Measurements from ENCODE around the gene FHL1.
A peak's percentile ranks its signal among the peaks of the same experiment; 100 is the strongest.
"Not testable (repeated sequence)": the region's sequence is repeated elsewhere in the genome, so short reads cannot be mapped to it uniquely, and the experiment has no call there.

The FHL1 gene

DNA sequence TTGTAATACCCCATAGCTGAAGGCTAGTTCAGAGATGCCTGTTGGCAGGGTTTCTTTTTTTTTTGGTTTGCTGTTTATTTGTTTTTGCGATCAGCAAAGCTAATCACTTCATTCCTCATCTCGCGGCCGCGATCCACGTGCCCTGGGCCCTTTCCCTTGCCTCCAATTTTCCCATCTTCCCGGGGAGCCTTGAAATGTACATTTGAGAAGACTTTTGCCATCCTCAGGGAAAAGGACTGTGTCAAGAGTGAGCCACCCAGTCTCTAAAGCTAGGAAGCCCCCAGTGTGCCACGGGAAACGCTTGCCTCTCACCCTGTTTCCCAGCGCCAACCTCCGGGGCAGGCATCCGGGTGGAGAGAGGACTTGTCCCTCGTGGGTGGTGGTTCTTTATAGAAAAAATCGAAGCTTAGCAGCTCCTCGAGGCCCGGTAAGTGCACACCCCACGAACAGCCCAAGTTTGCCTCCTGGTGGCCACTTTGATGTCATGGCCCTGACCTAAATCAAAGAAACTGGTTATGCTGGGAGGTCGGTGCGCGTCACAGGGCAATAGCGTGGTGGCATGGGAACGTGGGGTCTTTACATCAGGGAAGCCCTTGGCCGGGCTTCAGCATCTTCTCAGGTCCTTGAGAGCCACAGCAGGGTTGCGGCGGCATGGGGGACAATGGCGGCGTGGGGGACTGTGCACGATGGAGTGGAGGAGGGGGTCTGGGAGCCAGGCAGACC is 61.8 kb downstream of the FHL1 start:
- DNase-seq (ENCODE audit: low read depth), result no peak

DNA sequence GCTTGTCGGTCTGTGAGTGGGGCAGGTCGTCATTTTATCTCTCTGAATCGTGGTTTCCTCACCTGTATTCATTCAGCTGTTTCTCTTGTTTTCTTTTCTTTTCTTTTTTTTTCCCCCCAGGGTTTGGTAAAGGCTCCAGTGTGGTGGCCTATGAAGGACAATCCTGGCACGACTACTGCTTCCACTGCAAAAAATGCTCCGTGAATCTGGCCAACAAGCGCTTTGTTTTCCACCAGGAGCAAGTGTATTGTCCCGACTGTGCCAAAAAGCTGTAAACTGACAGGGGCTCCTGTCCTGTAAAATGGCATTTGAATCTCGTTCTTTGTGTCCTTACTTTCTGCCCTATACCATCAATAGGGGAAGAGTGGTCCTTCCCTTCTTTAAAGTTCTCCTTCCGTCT is 62.4 kb downstream of the FHL1 start:
- no peak for DNase-seq (ENCODE audit: low read depth)

DNA sequence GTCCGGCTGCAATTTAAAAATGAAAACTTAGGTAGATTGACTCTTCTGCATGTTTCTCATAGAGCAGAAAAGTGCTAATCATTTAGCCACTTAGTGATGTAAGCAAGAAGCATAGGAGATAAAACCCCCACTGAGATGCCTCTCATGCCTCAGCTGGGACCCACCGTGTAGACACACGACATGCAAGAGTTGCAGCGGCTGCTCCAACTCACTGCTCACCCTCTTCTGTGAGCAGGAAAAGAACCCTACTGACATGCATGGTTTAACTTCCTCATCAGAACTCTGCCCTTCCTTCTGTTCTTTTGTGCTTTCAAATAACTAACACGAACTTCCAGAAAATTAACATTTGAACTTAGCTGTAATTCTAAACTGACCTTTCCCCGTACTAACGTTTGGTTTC is 62.9 kb downstream of the FHL1 start:
- DNase-seq (ENCODE audit: low read depth), result no peak

DNA sequence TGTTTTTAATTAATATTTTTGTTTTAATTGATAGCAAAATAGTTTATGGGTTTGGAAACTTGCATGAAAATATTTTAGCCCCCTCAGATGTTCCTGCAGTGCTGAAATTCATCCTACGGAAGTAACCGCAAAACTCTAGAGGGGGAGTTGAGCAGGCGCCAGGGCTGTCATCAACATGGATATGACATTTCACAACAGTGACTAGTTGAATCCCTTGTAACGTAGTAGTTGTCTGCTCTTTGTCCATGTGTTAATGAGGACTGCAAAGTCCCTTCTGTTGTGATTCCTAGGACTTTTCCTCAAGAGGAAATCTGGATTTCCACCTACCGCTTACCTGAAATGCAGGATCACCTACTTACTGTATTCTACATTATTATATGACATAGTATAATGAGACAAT is 63.5 kb downstream of the FHL1 start:
- no peak for DNase-seq (ENCODE audit: low read depth)

DNA sequence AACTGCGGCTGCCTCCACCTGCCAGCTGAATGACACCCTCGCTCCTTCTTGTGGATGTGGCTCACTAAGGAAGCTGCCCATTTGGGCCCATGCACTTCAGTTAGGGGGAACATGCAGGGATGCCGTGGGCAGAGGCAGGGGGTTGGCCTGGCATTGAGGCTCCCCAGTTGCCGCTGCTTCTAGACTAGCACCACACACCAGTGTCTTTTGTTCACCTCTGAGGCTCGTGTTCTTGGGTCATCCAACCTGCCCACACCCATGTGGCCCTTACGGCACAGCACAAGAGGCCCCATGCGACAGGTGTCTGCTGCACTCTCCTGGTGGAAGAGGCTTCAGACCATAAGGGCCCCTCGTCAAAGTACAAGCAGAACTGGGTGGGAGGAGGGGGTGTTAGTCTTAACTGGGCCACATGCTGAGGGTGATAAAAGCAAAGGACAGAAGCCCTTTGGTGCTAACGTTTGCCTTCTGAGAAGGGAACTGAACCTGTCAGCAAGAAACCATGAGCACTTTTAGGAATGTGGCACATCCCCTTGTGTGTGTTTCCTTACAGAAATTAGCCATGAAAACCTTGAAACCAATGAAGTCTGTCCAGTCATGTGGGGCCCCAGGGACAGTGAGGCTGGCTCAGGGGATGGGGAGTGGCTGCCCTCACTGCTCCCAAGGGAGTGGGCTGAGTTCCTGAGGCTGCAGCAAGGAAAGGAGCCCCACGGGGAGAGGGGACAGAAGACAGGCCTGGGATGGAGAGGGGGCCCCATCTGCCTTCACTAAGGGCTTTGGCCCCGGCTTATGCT is 64.6 kb downstream of the FHL1 start:
- no peak for DNase-seq (ENCODE audit: low read depth)

DNA sequence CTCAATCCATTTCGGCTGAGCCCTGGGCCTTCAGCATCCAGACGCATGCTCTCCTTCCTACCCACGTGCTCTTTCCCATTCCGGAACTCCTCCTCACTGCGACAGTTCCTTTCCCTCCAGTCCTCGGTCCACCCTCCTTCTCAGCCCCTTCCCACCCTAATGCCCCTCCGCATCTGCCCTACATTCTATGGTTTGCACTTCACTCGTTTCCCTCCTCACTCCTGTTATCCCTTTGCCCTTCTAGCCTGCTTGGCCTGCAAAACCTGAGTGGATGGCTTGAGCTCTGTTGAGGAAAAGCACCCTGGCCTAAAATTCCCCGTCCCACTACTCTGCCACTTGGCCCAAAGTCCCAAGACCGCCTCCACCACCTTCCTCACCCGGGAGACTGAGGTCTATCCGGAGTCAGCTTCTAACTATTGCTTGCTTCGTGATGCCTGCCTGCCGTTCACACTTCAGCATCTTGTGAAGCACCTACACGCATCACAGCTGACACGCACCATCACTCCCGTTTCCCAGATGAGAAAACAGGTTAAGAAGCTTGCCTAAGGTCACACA is 65.3 kb downstream of the FHL1 start:
- no peak for DNase-seq (ENCODE audit: low read depth)

DNA sequence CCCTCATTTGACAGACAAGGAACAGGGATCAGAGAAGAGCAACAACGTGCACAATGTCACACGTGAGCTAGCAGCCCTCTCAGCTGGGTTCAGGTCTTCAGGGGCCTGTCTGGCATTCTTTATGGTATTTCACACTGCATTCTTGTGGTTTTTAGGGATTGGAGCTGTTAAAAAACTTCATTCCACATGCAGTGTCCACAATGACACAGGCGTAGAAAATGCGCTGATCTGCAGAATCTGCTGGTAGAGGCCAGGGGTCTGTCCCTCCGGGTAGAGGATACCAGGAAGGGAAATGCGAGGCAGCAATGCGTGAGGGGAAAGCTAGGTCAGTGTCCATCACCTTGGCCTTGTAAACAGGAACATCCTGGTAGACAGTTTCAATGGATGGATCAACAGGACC is 67.2 kb downstream of the FHL1 start:
- no peak for DNase-seq (ENCODE audit: low read depth)

DNA sequence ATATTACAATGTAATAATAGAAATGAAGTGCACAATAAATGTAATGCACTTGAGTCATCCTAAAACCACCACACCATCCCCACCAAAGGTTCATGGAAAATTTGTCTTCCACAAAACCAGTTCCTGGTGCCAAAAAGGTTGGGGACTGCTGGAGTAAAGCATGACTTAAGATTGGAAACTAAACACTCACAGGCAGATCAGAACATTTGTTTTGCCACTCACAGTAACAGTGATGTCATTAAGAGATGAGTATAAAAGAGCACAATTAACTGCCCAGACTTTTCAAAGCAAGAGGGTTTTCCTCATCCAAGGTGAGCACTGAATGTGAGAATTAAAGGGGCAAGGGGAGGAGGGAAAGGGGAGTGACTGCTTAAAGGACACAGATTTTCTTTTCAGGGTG is 68.2 kb downstream of the FHL1 start:
- no peak for DNase-seq (ENCODE audit: low read depth)

DNA sequence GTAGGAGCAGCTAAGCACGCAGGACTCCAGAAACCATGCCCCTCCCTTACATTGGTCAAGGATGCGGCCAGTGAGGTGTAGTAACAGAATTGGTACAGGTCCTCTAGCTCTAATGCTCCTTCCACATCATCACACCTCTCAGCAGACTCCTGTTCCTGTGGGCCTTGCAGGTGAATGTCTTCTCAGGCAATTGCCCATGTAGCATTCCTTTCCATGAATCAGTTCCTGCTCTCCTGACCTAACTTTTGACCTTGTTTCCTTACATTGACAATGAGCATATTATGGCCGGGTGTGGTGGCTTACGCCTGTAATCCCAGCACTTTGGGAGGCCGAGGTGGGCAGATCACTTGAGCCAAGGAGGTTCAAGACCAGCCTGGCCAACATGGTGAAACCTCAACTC is 72.6 kb downstream of the FHL1 start:
- DNase-seq (ENCODE audit: low read depth), result no peak

DNA sequence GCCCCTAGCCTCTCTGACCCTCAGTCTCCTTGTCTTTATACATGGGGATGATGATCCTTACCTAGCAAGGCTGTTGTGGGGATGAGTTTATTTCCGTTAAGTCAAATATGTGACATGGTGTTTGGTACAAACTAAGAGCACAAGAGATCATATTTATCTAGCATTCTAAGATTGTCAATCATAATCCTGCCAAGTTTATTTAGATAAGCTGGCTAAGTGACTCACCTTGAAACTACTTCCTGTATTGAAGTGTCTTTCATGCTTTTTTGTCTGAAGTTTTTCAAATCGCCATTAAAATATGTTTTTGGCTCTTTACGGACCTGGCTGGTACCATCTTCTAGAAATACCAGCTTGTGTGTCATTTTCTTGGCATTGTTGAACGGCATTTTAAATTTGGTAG is 73.2 kb downstream of the FHL1 start:
- no peak for DNase-seq (ENCODE audit: low read depth)

DNA sequence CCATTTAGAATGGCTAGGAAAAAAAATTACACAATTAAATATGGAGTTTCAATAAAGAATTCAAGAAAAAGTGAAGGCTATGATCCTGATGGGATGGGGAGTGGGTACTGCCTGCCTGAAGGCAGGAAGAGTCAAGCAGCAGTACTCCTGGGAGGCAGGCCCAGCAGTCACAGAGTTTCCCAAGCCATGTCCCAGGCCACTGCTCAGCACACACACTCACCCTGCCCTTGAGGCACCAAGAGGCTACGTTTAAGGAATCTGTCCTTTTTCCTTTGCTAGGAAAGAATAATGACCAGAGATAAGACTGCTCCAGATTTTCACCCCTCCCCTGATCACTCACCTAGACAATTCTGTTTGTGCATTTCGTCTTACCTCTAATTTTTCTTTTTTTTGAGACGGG is 73.6 kb downstream of the FHL1 start:
- DNase-seq (ENCODE audit: low read depth), result no peak

DNA sequence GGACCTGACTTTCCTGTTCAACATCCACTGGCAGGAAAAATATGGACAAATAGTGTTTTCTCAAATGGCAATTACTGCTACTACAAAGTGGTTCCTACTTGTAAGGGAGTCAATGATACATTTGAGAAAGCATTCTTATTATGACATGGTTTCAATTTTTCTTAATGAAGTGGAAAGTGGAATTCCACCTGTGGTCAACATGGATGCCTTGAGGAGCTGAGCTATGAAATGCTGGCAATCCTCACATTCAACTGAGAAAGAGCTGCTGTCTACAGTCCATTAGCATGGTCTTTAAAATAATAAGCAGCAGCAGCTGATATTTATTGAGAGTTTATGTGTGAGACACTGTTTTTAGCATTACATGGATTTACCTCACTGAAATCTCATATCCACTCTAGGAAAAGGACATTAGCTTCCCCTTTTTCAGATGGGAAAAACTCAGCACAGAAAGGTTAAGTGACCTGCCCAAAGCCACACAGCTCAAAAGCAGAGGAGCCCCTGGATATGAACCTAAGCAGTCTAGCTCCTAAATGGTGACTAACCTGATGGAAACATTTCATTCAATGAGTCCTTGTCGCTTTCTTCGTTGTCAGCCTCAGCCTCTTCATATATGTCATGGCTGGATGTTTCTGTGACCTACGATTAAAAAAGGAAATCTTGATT is 74.6 kb downstream of the FHL1 start:
- no peak for DNase-seq (ENCODE audit: low read depth)

DNA sequence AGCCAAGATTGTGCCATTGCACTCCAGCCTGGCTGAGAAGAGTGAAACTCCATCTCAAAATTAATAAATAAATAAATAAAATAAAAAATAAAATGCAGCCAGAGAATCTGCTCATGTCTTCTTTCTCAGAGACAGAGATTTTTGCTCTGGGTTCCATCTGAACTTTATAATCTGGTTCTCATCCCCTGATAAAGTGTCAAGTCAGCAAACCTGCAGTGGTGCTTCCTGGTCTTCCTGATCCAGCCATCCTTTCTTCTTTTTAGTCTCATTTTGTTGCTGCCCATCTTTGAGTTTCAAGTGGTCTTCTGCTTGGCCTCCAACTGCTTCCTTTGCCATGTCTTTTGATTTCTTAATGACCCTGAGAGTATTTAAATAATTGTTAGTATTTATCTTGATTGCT is 79.7 kb downstream of the FHL1 start:
- DNase-seq (ENCODE audit: low read depth), result no peak

DNA sequence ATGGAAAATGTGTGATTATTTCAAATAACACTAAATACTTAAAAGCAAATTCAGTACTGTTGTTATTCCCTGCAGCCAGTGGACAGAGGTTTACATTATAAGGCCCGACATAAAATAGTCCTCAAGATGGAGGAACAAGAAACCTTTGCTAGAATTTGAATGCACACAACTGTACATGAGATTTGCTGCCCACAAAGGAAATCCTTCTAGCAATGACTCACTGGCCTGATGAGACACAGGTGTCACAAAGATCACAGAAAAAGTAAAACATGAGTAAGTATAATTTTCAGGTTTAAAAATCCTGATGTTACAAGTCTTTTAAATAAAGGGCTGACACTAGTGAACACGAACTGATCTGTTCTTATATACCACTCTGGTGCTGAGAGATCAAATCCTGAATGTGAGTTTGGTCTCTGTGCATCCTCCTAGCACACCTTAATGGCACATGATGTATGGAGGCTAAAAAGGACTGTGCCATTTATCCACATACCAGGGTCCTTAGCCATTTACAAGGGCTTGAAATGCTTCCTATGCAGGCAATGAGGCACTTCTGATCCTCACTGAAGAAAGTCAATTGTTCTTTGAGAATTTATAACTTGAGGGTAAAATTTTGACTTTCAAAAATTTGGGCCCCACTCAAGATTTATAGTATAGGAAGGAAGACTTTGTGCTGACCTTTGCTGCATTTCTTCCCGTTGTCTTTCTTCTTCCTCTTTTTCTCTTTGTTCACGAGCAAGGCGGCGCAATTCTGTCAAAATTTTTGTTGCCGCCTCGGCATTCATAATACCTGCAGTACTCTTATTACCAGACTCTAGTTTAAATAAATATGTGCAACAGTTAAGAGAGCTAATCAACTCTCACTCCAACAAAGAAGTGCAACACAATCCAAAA is 80.9 kb downstream of the FHL1 start:
- no peak for DNase-seq (ENCODE audit: low read depth)

DNA sequence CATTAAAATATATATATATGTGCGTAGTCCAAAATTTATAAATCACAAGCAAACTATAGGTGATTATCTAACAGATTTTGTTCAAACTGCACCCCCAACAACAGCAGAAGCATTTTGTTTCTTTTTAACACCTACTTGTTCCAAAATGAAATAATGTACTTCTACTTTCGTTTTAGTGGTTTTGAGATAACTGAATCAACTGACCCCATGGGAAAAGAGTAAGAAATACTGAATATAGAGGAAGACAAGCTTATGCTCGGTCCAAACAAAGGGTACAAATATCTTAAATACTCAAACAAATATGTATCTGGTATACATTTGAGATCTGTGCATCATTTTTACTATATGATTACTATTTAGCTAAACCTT is 81.5 kb downstream of the FHL1 start:
- no peak for DNase-seq (ENCODE audit: low read depth)

DNA sequence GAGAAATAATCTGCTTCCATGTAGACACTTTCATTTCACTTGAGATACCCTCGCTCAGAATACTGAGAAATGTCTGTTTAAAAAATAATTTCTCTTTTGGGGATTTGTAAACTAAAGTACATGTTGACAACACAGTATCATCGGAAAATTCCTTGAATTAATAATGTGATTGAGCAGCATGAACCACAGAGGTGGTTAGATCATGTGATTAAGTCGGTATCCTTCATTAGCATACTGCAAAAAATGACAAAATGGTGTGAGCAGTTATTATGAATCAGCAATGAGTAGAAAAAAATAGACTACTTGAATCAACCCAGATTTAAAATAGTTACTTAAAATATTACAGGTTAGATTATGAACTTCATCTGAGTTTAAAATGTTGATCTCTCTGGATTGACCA is 89.7 kb downstream of the FHL1 start:
- no peak for DNase-seq (ENCODE audit: low read depth)

DNA sequence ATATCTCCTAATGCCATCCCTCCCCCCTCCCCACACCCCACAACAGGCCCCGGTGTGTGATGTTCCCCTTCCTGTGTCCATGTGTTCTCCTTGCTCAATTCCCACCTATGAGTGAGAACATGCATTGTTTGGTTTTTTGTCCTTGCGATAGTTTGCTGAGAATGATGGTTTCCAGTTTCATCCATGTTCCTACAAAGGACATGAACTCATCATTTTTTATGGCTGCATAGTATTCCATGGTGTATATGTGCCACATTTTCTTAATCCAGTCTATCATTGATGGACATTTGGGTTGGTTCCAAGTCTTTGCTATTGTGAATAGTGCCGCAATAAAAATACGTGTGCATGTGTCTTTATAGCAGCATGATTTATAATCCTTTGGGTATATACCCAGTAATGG is 90.5 kb downstream of the FHL1 start:
- not testable (repeated sequence) for DNase-seq (ENCODE audit: low read depth)

DNA sequence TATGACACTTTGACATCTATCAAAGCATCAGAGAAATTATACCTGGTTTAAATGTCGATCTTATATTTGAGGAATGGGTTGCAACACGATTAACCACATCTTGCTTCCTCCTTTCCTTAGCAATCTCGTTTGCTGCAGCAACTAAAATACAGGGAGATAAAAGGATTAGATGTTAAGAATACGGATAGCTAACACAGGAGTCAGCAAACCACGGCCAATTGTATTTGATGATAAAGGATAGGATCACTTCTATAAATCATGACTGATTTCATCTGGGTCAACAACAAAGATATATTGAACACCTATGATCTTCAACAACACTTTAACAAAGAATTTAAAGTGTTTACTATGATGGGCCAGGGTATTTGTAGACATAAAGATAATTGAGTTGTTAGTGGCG is 98.9 kb downstream of the FHL1 start:
- no peak for DNase-seq (ENCODE audit: low read depth)

DNA sequence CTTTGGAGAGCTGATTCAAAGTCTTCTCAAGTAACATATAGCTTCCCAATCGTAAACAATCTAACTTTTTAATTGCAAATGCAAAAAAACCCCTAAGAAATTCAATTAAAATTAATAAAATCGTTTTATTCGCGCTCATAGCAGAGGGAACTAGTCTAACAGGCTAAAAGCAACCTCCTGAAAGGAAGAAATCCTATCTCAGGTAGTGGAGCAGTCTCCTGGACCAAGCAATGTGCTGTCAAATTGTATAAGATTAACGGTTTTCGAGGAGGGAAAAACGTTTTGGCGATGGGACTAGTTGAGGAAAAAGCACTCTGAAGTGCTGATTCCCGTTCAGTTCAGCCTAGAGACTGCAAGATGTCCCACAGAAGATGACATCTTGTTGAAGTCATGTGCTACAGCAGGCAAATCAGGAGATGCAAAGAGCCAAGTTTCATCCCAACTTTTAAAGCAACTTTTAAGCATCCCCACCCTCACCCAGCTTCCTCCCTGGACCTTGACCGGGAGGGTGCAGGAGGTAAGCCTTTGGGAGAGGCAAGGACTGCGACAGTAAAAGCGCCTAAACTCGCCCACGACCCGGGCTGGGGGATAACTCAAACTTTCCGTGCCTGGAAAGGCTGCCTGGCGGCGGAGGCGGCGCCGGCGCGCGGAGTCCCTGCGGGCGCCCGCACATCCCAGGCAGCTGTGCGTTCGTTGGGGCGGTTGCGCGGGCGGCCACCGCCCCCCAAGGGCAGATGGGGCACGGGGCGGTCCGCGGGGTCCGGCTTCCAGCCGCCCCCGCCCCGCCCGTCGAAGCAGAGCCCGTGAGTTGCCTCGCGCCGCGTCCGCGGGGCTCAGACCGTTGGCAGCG is 103.1 kb downstream of the FHL1 start:
- peak; percentile 31 for DNase-seq (ENCODE audit: low read depth)

DNA sequence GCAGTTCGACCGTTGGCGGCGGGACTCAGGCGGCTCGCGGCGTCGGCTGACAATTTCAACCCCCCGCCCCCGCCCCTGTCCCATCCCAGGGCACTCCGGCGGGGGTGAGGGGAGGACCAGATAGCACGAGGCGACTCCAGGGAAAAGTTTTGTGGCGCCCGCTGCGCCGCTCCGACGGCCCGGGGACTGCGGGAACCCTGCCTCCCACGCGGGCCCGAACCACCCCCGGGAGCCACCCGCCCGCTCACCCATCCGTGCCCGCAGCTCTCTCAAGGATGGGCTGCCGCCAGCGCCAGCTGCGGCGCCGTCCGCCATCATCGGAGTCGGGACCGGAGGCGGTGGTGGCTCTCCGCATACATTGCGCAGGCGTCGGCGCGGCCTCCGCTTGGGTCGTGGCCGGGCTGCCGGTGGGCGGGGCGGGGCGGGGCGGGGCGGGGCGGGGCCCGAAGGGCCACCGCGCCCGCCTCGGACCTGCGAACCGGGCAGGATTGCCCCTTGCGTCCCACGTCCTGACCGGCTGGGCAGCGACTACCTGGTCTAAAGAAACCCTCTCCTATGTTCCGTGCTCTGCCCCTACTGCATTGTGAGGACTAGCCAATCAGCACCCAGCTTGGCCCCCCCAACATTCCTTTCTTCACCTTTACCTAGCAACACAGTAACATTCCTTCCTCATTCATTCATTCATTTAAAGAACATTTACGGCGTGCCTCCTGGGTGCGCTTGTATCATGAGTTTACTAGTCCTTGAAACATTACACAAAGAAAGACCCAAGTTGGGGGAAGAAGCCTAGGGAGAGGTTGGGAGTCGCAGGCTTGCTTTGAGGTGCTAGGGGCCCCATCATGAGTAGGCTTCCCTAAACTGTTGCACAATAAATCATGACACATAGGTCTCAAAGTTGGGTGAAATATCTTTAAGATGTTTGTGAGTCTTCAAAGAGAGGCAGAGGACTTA is 104.0 kb downstream of the FHL1 start, which contains the start of gene MAP7D3:
Gene MAP7D3 (minus strand): TSS at position 360 of the 951 bp plus-strand sequence. CDS start 42 bp downstream, at position 318.
- peak; percentile 57 for DNase-seq (ENCODE audit: low read depth)
